A673 (cell line): Measurements from ENCODE around the gene CDH4. TPM values are rescaled to one million over a fixed set of nuclear protein-coding genes. Genes with fewer than 3 reads are reported as not detected.

Experiments
- BruUV-seq: library from RNA; stranded (reverse); fragments of 400-500 nt; replicated peaks from 2 replicates; lab custom pipeline; 2021; lab: Mats Ljungman, UMichigan
- CTCF ChIA-PET: fragments of 300-600 bp; sonication (Branson Sonifier 250); formaldehyde crosslinking; loops from one replicate; lab custom pipeline; 2022; ENCODE audit warnings: antibody characterized with exemption; lab: Charles Lee
- POLR2A ChIA-PET: fragments of 300-600 bp; sonication (Branson Sonifier 250); formaldehyde crosslinking; loops from one replicate; lab custom pipeline; 2022; ENCODE audit warnings: antibody characterized with exemption; ENCODE audit not compliant: low non-redundant PET; lab: Charles Lee
- DNase-seq: peaks from one replicate; pipeline ENCODE4 v3.0.0-alpha.2; 2015; ENCODE audit warnings: low spot score
- H3K27ac ChIP-seq: fragments of 200-600 bp; sonication (generic); 2 replicates; pipeline ENCODE4 v1.5.1; 2016; ENCODE audit warnings: mixed run types, low read depth, mild to moderate bottlenecking, mixed read lengths, antibody characterized with exemption, low read length; ENCODE audit not compliant: poor library complexity, severe bottlenecking
- H3K27me3 ChIP-seq: fragments of 200-600 bp; sonication (generic); replicated peaks from 2 replicates; pipeline ENCODE4 v1.6.1; 2017; ENCODE audit warnings: mixed run types, low read depth, mild to moderate bottlenecking, mixed read lengths, antibody characterized with exemption, low read length; ENCODE audit not compliant: insufficient read depth, poor library complexity
- H3K36me3 ChIP-seq: fragments of 200-600 bp; sonication (generic); 2 replicates; pipeline ENCODE4 v1.6.1; 2016; ENCODE audit warnings: mixed run types, mild to moderate bottlenecking, mixed read lengths, antibody characterized with exemption, low read length; ENCODE audit not compliant: insufficient read depth, poor library complexity, severe bottlenecking
- H3K4me1 ChIP-seq: fragments of 200-600 bp; sonication (generic); 2 replicates; pipeline ENCODE4 v1.6.1; 2017; ENCODE audit warnings: mixed run types, mild to moderate bottlenecking, mixed read lengths, antibody characterized with exemption, low read length; ENCODE audit not compliant: insufficient read depth, poor library complexity, severe bottlenecking
- H3K4me3 ChIP-seq: fragments of 200-600 bp; sonication (generic); 2 replicates; pipeline ENCODE4 v1.5.1; 2016; ENCODE audit warnings: low read depth, mixed run types, mild to moderate bottlenecking, mixed read lengths, low read length; ENCODE audit not compliant: poor library complexity, severe bottlenecking
- H3K9me3 ChIP-seq: fragments of 200-600 bp; sonication (generic); 2 replicates; pipeline ENCODE4 v1.6.1; 2016; ENCODE audit warnings: mixed run types, low read depth, mild to moderate bottlenecking, mixed read lengths, antibody characterized with exemption, low read length; ENCODE audit not compliant: poor library complexity, severe bottlenecking
- EZH2 ChIP-seq: fragments of 200-600 bp; sonication (generic); IDR thresholded peaks from 2 replicates; pipeline ENCODE4 v1.6.1; 2017; ENCODE audit warnings: borderline replicate concordance, low read depth, mild to moderate bottlenecking, mixed read lengths, antibody characterized with exemption, low read length; ENCODE audit not compliant: poor library complexity, severe bottlenecking
- intact Hi-C: fragments of 100-400 bp; cut with micrococcal nuclease; formaldehyde crosslinking; loops from one replicate; pipeline ENCODE4 v1.10.0; 2022; ENCODE audit not compliant: unreplicated experiment
- total RNA-seq: library from RNA; stranded (reverse); gene quantifications from 2 replicates; pipeline ENCODE4 v1.2.3, GENCODE V29; 2021
- TF ChIP-seq, protein P1 (sequence below): fragments of 300-800, 200-600 bp; sonication (generic); conservative IDR thresholded peaks from 2 replicates; pipeline ENCODE4 v1.5.1; 2017; ENCODE audit warnings: low read depth, mild to moderate bottlenecking, antibody characterized with exemption, low read length, moderate library complexity, mixed read lengths

CDH4 gene
- total RNA-seq, 1 experiment from 2014 or later, result 8.3 TPM

DNA sequence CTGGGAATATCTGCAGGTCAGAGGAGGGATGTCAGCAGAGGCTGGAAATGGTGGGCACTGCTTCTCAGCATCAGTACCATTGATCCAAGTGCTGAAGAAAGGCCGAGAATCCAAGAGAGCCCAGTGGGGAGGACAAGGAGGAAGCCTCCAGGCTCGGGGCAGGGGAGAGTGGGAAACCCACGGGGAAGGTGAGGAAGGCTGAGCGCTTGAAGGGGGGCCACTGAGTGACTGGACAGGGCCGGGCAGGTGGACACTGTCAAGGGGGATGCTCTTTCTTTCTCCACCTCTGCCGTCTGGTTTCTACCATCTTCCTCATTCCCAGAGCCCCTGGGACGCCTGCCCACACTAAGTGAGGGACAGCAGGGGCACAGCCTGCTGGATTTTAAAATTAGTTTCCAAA is 335.0 kb downstream of the CDH4 start:
- CTCF ChIA-PET, result no interaction called here
- Histone ChIP-seq H3K9me3 (peaks cover 4% of the 10 kb centered on the region), H3K4me3 (no peak overlapping the region), H3K27ac (no peak overlapping the region), H3K4me1 (no peaks in the 10 kb centered on the region), H3K36me3 (no peaks in the 10 kb centered on the region), H3K27me3 (peaks cover 12% of the 10 kb centered on the region)
- DNase-seq, result no peak
- BruUV-seq, result no TSS peak
- intact Hi-C loops, result no loop called here
- TF ChIP-seq, protein P1, sequence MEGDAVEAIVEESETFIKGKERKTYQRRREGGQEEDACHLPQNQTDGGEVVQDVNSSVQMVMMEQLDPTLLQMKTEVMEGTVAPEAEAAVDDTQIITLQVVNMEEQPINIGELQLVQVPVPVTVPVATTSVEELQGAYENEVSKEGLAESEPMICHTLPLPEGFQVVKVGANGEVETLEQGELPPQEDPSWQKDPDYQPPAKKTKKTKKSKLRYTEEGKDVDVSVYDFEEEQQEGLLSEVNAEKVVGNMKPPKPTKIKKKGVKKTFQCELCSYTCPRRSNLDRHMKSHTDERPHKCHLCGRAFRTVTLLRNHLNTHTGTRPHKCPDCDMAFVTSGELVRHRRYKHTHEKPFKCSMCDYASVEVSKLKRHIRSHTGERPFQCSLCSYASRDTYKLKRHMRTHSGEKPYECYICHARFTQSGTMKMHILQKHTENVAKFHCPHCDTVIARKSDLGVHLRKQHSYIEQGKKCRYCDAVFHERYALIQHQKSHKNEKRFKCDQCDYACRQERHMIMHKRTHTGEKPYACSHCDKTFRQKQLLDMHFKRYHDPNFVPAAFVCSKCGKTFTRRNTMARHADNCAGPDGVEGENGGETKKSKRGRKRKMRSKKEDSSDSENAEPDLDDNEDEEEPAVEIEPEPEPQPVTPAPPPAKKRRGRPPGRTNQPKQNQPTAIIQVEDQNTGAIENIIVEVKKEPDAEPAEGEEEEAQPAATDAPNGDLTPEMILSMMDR, result no peak
- no peak for TF ChIP-seq EZH2
- POLR2A ChIA-PET, result no interaction called here

DNA sequence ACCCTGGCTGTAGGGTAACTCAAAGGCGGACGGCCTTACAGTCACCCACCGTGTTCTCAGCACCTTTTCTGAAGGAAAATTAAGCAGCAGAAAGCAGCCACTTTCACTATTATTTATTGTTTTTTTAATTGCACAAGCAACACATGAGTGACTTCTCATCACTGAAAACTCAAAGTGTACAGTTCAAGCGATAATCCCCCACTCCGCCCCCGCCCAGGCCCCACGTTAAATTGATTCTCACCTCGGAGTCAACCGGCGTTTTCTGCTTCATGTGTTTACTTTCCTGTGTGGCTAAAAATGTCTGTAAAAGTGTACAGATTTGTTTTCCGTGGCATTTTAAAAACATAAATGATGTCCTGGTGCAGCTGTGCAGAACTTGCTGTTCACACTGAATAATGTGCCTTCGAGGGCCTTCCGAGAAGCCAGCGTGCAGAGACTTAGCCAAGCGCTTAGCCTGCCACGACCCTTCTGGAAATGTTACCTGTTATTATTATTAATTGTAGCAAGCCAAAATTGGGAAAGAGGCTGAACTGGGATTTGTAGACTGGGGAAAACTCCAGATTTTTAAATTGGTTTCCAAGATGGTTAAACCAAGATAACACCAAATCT is 335.7 kb downstream of the CDH4 start:
- POLR2A ChIA-PET, result no interaction called here
- BruUV-seq, result no TSS peak
- Histone ChIP-seq H3K9me3 (peaks cover 9% of the 10 kb centered on the region), H3K27me3 (peaks cover 11% of the 10 kb centered on the region), H3K4me1 (no peaks in the 10 kb centered on the region), H3K36me3 (no peaks in the 10 kb centered on the region), H3K27ac (no peak overlapping the region), H3K4me3 (no peak overlapping the region)
- intact Hi-C loops, result no loop called here
- no peak for DNase-seq
- TF ChIP-seq, protein P1, result no peak
- TF ChIP-seq EZH2, result no peak
- CTCF ChIA-PET, result no interaction called here

- peaks cover 9% of the 10 kb centered on the region for H3K9me3 ChIP-seq
- intact Hi-C loops, result no loop called here
- H3K27ac ChIP-seq, result no peak overlapping the region
- POLR2A ChIA-PET, result no interaction called here
- no peaks in the 10 kb centered on the region for H3K4me1 ChIP-seq
- no peak overlapping the region for H3K4me3 ChIP-seq
- peak; percentile 41 for DNase-seq
- no peaks in the 10 kb centered on the region for H3K36me3 ChIP-seq
- BruUV-seq, result no TSS peak
- TF ChIP-seq, protein P1, result no peak
- no peak for TF ChIP-seq EZH2
- CTCF ChIA-PET, result no interaction called here
- peaks cover 2% of the 10 kb centered on the region for H3K27me3 ChIP-seq
Observed at GRCh38 chr20:61588411-61589385, 336.6 kb downstream of the CDH4 start.
